ENCODE results near the gene ITM2C. TPM values are rescaled to one million over a fixed set of nuclear protein-coding genes. Genes with fewer than 3 reads are reported as not detected.

The ITM2C gene
- total and polyA plus RNA-seq, 2 donors (not counting 1 experiment from before 2014, with no cell fraction given), result 36.9 to 62.8 TPM

GRCh38 chr2:230829293-230829692, 35.4 kb upstream of the ITM2C start:
- H3K36me3 ChIP-seq (replicated peaks in 1 of 2; ENCODE audit: control extremely low read depth in 1 of 2, control insufficient read depth in 1 of 2, extremely low read depth in 1 of 2, insufficient read depth in 2 of 2, low read length in 1 of 2), result no peaks in the 10 kb centered on the region
- no peak overlapping the region for H3K4me3 ChIP-seq (ENCODE audit: control extremely low read depth in 1 of 5, extremely low read depth in 1 of 5, insufficient read depth in 1 of 5, low read depth in 2 of 5, low read length in 4 of 5)
- Mint-ChIP-seq H3K27ac (no peak overlapping the region), H3K9me3 (ENCODE audit: insufficient read depth) (no peaks in the 10 kb centered on the region), H3K4me3 (peak overlapping the region; percentile 66), H3K4me1 (peaks cover 5% of the 10 kb centered on the region), H3K27me3 (peaks cover 44% of the 10 kb centered on the region)
- TF ChIP-seq CTCF (IDR thresholded peaks at IDR 0.05), result no peak
- TF ChIP-seq EZH2 (IDR thresholded peaks at IDR 0.05; ENCODE audit: borderline replicate concordance, insufficient read depth, low read depth, low read length, poor library complexity, severe bottlenecking), result no peak
- H3K9ac ChIP-seq (ENCODE audit: low read length), result no peak overlapping the region
- no peak overlapping the region for H3K27ac ChIP-seq (ENCODE audit: low read length in 2 of 2)
- no peaks in the 10 kb centered on the region for H4K20me1 ChIP-seq (ENCODE audit: control insufficient read depth, insufficient read depth, low read length, poor library complexity, severe bottlenecking)
- over 99% methylated on average over 12 of the region's 14 CpGs for WGBS (ENCODE audit: insufficient coverage)
- ChIA-PET POLR2A (no interaction called here), CTCF (interaction anchor here (0.6 kb wide), 1 partner anchor 59 kb away, joined by 3 read pairs; no protein-coding TSS in a partner anchor)
- H3K79me2 ChIP-seq (ENCODE audit: control insufficient read depth, insufficient read depth, low read length), result no peaks in the 10 kb centered on the region
- ATAC-seq (ENCODE audit: low read depth) (no peak), DNase-seq (no peak)
- intact Hi-C loops (cut with micrococcal nuclease), result no loop called here
- H3K4me2 ChIP-seq (replicated peaks; ENCODE audit: low read depth, low read length, poor library complexity, severe bottlenecking), result no peak overlapping the region
- peaks cover 0 to 44% (median 20%) of the 10 kb centered on the region in 4 experiments for H3K27me3 ChIP-seq (replicated peaks in 1 of 4; ENCODE audit: control extremely low read depth in 1 of 4, control insufficient read depth in 3 of 4, insufficient read depth in 4 of 4, low read length in 3 of 4)
- no peak overlapping the region for H2AFZ ChIP-seq (ENCODE audit: insufficient read depth, low read depth, low read length, poor library complexity, severe bottlenecking)
- H3K4me1 ChIP-seq (ENCODE audit: control insufficient read depth in 2 of 2, insufficient read depth in 2 of 2, low read length in 2 of 2), result peaks cover 13 to 14% of the 10 kb centered on the region in 2 donors
- peaks cover 0 to 5% (median 0%) of the 10 kb centered on the region in 3 donors for H3K9me3 ChIP-seq (ENCODE audit: control extremely low read depth in 1 of 3, control insufficient read depth in 2 of 3, insufficient read depth in 1 of 3, low read length in 2 of 3)

GRCh38 chr2:230829959-230830358, 34.8 kb upstream of the ITM2C start:
- Histone ChIP-seq H3K4me3 (ENCODE audit: control extremely low read depth in 1 of 5, extremely low read depth in 1 of 5, insufficient read depth in 1 of 5, low read depth in 2 of 5, low read length in 4 of 5) (no peak overlapping the region), H4K20me1 (ENCODE audit: control insufficient read depth, insufficient read depth, low read length, poor library complexity, severe bottlenecking) (no peaks in the 10 kb centered on the region), H3K9me3 (ENCODE audit: control extremely low read depth in 1 of 3, control insufficient read depth in 2 of 3, insufficient read depth in 1 of 3, low read length in 2 of 3) (peaks cover 0 to 5% (median 0%) of the 10 kb centered on the region in 3 donors), H2AFZ (ENCODE audit: insufficient read depth, low read depth, low read length, poor library complexity, severe bottlenecking) (no peak overlapping the region), H3K4me1 (ENCODE audit: control insufficient read depth in 2 of 2, insufficient read depth in 2 of 2, low read length in 2 of 2) (peaks cover 9 to 11% of the 10 kb centered on the region in 2 donors), H3K27ac (ENCODE audit: low read length in 2 of 2) (no peak overlapping the region), H3K9ac (ENCODE audit: low read length) (no peak overlapping the region), H3K36me3 (replicated peaks in 1 of 2; ENCODE audit: control extremely low read depth in 1 of 2, control insufficient read depth in 1 of 2, extremely low read depth in 1 of 2, insufficient read depth in 2 of 2, low read length in 1 of 2) (no peaks in the 10 kb centered on the region), H3K27me3 (replicated peaks in 1 of 4; ENCODE audit: control extremely low read depth in 1 of 4, control insufficient read depth in 3 of 4, insufficient read depth in 4 of 4, low read length in 3 of 4) (peaks cover 0 to 44% (median 20%) of the 10 kb centered on the region in 4 experiments), H3K79me2 (ENCODE audit: control insufficient read depth, insufficient read depth, low read length) (no peaks in the 10 kb centered on the region), H3K4me2 (replicated peaks; ENCODE audit: low read depth, low read length, poor library complexity, severe bottlenecking) (no peak overlapping the region)
- TF ChIP-seq CTCF (IDR thresholded peaks at IDR 0.05), result no peak
- no peak for TF ChIP-seq EZH2 (IDR thresholded peaks at IDR 0.05; ENCODE audit: borderline replicate concordance, insufficient read depth, low read depth, low read length, poor library complexity, severe bottlenecking)
- ChIA-PET CTCF (interaction anchor here (0.6 kb wide), 1 partner anchor 60 kb away, joined by 3 read pairs; no protein-coding TSS in a partner anchor), POLR2A (no interaction called here)
- Mint-ChIP-seq H3K27me3 (peaks cover 41% of the 10 kb centered on the region), H3K27ac (peak overlapping the region; percentile 15), H3K4me1 (peaks cover 2% of the 10 kb centered on the region), H3K9me3 (ENCODE audit: insufficient read depth) (no peaks in the 10 kb centered on the region), H3K4me3 (no peak overlapping the region)
- no peak for ATAC-seq (ENCODE audit: low read depth)
- intact Hi-C loops (cut with micrococcal nuclease), result no loop called here
- DNase-seq, result no peak
- WGBS (ENCODE audit: insufficient coverage), result 92% methylated on average over 7 of the region's 7 CpGs
